ENCODE data around the gene TRRAP.

DNA sequence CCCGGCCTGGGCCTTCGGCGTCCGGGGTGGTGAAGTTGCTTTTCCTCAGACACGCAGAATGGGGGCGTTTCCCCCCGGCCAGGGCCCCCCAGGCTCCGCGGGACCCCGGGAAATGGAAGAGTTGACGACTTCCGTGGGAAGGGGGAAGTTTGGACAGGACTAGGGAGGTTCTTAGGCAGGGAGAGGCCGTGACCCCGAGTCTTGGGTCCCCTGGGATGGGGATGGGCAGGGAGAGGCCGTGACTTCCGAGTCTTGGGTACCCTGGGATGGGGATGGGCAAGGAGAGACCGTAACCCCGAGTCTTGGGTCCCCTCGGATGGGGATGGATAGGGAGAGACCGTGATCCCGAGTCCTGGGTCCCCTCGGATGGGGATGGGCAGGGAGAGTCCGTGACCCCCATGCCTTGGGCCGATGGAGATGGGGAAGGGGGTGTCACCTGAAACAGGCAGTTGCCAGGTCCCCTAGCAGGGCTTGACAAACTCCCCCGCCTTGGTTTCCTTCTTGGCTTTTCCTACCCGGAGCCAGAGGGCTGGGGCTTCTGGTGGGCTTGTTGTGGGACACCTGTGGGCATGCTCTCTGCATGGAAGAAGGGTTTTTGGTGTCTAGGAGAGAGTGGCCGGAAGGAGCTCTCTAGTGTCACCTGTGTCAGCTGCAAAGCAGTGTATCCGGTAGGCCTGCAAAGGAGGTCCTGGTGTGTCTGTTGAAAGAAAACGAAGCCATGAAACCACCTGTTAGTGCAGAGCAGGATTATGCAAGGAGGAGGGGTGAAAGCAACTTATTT lies 1.1 kb downstream of the TRRAP start:
- TF ChIP-seq, protein P1, sequence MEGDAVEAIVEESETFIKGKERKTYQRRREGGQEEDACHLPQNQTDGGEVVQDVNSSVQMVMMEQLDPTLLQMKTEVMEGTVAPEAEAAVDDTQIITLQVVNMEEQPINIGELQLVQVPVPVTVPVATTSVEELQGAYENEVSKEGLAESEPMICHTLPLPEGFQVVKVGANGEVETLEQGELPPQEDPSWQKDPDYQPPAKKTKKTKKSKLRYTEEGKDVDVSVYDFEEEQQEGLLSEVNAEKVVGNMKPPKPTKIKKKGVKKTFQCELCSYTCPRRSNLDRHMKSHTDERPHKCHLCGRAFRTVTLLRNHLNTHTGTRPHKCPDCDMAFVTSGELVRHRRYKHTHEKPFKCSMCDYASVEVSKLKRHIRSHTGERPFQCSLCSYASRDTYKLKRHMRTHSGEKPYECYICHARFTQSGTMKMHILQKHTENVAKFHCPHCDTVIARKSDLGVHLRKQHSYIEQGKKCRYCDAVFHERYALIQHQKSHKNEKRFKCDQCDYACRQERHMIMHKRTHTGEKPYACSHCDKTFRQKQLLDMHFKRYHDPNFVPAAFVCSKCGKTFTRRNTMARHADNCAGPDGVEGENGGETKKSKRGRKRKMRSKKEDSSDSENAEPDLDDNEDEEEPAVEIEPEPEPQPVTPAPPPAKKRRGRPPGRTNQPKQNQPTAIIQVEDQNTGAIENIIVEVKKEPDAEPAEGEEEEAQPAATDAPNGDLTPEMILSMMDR (IDR thresholded peaks at IDR 0.05), result peak; percentile 85
- no peak for TF ChIP-seq ZFX (IDR thresholded peaks at IDR 0.05; ENCODE audit: borderline replicate concordance)
